ENCODE data around the gene PECR.

GRCh38 chr2:216016581-216016980 is 65.0 kb downstream of the PECR start:
- no peak for TF ChIP-seq FOSL1 (IDR thresholded peaks at IDR 0.05; ENCODE audit: low read depth)
- TF ChIP-seq, protein P1, sequence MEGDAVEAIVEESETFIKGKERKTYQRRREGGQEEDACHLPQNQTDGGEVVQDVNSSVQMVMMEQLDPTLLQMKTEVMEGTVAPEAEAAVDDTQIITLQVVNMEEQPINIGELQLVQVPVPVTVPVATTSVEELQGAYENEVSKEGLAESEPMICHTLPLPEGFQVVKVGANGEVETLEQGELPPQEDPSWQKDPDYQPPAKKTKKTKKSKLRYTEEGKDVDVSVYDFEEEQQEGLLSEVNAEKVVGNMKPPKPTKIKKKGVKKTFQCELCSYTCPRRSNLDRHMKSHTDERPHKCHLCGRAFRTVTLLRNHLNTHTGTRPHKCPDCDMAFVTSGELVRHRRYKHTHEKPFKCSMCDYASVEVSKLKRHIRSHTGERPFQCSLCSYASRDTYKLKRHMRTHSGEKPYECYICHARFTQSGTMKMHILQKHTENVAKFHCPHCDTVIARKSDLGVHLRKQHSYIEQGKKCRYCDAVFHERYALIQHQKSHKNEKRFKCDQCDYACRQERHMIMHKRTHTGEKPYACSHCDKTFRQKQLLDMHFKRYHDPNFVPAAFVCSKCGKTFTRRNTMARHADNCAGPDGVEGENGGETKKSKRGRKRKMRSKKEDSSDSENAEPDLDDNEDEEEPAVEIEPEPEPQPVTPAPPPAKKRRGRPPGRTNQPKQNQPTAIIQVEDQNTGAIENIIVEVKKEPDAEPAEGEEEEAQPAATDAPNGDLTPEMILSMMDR (IDR thresholded peaks at IDR 0.05 in 2 of 3, conservative IDR thresholded peaks at IDR 0.05 in 1 of 3; ENCODE audit: borderline replicate concordance in 1 of 3, insufficient read depth in 1 of 3, low read depth in 2 of 3, low read length in 2 of 3) = no peak
- no peak for TF ChIP-seq ATF3 (IDR thresholded peaks at IDR 0.05)
- no peak for TF ChIP-seq ZFX (IDR thresholded peaks at IDR 0.05)
- TF ChIP-seq ZBTB33 (IDR thresholded peaks at IDR 0.05; ENCODE audit: extremely low read depth, insufficient replicate concordance, low read length) = no peak
- TF ChIP-seq, protein P2, sequence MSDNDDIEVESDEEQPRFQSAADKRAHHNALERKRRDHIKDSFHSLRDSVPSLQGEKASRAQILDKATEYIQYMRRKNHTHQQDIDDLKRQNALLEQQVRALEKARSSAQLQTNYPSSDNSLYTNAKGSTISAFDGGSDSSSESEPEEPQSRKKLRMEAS (IDR thresholded peaks at IDR 0.05) = no peak
